GM19455 (cell line): ENCODE data around the gene SWT1.
"Not testable (repeated sequence)": the region's sequence is repeated elsewhere in the genome, so short reads cannot be mapped to it uniquely, and the experiment has no call there.

ENCODE experiments used
- ATAC-seq: cut with Tn5 transposase; IDR thresholded peaks from one replicate; pipeline ENCODE4 v1.9.1; 2021; ENCODE audit not compliant: unreplicated experiment

SWT1 gene

GRCh38 chr1:185317034-185317885, 160.3 kb downstream of the SWT1 start, which contains the start of gene IVNS1ABP:
Gene IVNS1ABP (minus strand): TSS chr1:185317243. CDS start chr1:185309493, 7,750 bp downstream.
- peak; percentile 68 for ATAC-seq

- peak; percentile 42 for ATAC-seq
These were observed 160.9 kb downstream of the SWT1 start for GRCh38 chr1:185317886-185318310.

- no peak for ATAC-seq
These were observed 161.6 kb downstream of the SWT1 start for GRCh38 chr1:185318431-185319138.

DNA sequence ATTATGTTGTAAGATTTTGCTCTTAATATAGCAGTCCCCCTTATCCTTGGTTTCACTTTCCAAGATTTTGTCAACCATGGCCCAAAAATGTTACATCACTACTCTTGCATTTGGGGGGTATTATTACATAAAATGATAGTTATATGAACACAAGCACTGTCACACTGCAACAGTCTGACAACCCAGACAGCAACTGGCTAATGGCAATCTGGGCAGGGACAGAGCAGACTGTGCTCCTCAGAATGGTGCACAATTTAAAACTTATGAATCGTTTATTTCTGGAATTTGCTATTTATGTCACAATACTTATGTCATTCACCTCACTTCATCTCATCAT, 162.1 kb downstream of the SWT1 start:
- ATAC-seq, result no peak

GRCh38 chr1:185321104-185321503, 164.1 kb downstream of the SWT1 start:
- ATAC-seq, result not testable (repeated sequence)

DNA sequence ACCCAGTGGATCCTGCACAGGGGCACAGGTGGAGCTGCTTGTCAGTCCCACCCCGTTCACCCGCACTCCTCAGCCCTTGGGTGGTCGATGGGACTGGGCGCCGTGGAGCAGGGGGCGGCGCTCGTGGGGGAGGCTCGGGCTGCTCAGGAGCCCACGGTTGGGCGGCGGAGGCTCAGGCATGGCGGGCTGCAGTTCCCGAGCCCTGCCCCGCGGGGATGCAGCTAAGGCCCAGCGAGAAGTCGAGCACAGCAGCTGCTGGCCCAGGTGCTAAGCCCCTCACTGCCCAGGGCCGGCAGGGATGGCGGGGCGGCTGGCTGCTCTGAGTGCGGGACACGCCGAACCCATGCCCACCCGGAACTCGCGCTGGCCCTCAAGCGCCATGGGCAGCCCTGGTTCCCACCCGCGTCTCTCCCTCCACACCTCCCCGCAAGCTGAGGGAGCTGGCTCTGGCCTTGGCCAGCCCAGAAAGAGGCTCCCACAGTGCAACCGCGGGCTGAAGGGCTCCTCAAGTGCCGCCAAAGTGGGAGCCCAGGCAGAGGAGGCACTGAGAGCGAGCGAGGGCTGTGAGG, 164.8 kb downstream of the SWT1 start:
- ATAC-seq, result not testable (repeated sequence)

DNA sequence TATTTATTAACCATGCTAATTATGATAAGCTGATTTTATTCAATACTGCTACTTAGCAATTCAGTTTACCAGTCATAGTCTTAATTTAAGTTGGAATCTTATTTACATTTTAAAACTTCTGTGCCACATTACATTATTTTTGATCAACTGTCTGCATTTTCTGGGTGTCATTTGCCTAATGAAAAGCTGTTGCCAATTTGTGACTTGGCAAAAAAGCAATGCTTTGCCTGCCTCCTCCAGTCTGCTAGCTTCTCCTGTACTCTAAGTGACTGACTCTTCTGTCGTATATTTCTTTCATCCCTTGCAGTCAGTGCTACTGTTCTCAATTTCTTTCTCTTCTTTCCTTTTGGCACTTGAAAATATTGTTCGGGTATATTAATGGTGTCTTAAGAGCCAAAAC, 165.7 kb downstream of the SWT1 start:
- ATAC-seq, result no peak

GRCh38 chr1:185324118-185324517, 167.2 kb downstream of the SWT1 start:
- no peak for ATAC-seq

- ATAC-seq, result no peak
These were observed 168.4 kb downstream of the SWT1 start for GRCh38 chr1:185325413-185325812.

GRCh38 chr1:185328255-185328654, 171.3 kb downstream of the SWT1 start:
- ATAC-seq, result no peak

GRCh38 chr1:185334182-185334581, 177.2 kb downstream of the SWT1 start:
- no peak for ATAC-seq

DNA sequence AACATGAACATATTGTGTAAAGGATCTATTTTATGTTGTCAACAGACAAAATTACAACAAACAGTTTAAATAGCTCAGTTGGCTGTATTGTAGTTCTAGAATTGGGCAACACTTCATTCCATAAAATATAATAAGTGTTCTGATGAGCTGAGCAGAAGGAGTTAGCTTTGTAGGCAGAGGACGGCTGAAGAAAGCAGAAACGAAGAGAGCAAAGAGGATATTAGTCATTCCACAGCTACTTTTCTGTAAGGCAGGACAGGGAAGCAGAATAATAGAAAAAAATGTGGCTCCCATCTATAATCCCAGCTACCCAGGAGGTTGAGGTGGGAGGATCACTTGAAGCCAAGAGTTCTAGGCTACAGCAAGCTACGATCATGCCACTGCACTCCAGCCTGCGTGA, 180.3 kb downstream of the SWT1 start:
- no peak for ATAC-seq

DNA sequence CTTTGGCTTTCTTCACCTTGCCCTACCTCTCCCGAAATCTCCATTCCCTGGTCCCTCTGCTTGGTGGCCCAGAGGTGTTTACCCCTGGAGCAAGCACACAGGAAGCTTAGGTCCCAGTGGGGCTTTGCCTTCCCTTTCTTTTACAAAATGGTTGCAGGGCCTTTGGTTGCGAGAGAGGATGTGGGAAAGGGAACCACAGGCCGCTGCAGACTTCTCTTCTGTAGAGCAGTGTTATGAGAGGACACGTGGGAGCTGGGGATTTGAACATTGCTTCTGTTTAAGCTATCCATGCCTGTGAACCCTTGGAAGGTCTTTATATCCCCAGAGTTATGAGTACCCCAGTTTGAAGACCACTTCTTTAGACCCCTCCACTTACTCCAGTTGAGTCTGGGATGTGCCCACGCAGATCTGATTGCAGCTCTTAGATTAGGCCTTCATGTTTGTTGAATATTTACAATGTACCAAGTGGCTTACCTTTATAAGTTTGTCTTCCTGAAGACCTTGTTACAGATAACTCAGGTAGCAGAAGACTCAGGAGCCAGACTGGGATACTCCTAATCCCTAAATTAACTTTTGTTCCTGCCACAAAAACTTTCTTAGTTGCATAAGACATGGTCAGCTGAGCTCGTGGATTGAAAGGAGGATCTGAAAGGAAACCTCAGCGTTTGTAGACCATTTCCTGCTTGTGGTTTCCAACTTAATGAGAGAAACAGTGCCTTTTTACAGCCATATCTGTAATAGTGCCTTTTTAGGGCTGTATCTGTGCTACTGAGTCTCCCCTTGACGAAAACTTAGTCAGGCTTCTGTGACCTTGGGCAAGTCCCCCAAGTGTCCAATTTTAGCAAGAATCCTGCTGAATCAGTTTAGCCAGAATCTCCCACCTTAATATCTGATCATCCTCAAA, 182.0 kb downstream of the SWT1 start:
- peak; percentile 99 for ATAC-seq

DNA sequence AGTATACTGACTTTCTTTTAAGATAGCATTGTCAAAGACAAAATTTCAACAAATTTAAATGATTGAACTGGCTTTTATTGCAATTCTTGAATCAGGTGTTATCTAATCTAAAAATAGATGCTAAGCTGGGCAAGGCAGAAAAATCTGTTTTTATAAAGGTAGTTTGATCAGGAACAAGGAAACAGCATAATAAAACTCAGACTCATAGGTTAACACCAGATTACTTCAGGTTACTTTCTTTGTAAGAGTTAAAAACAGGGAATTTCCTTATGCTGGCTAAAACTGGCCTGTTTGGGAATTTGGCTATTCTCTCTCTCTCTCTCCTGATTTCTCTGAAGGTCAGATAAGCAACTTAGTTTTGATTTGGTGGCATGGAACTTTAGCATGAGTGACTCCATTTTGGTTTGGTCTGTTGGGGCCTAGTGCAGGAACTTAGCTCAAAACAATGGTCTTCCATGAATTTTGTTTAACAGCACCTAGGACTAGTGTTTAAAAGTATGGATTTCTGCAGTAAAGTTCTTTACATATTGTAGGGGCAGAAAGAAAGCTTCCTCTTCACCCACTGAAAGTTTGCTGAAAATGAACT, 184.3 kb downstream of the SWT1 start:
- no peak for ATAC-seq
